IMR-90 (cell line): ENCODE data around the gene GPA33. TPM values are rescaled to one million over a fixed set of nuclear protein-coding genes. Genes with fewer than 3 reads are reported as not detected.

Experiments
- ATAC-seq: fragments of 200-7000 bp; cut with Tn5 transposase; 2 replicates; pipeline ENCODE4 v1.9.1; 2020; ENCODE audit warnings: low read depth, mild to moderate bottlenecking, moderate library complexity
- BruUV-seq: library from RNA; stranded (reverse); fragments of 400-500 nt; replicated peaks from 2 replicates; lab custom pipeline; 2021; lab: Mats Ljungman, UMichigan
- CTCF ChIA-PET: fragments of 300-600 bp; formaldehyde crosslinking; extraction: SDS; loops from one replicate; lab custom pipeline; 2021; ENCODE audit warnings: antibody characterized with exemption; lab: Yijun Ruan, JAX
- POLR2A ChIA-PET: fragments of 300-600 bp; sonication (Branson Sonifier 250); formaldehyde crosslinking; loops from one replicate; lab custom pipeline; 2022; ENCODE audit warnings: antibody characterized with exemption; ENCODE audit not compliant: unreplicated experiment; lab: Charles Lee
- DNase-seq: peaks from one replicate; pipeline ENCODE4 v3.0.0; 2013
- H2AFZ ChIP-seq: replicated peaks from 2 replicates; pipeline ENCODE3; 2013; ENCODE audit warnings: low read length, mild to moderate bottlenecking; ENCODE audit not compliant: poor library complexity
- H2AK5ac ChIP-seq: 2 replicates; pipeline ENCODE4 v1.6.1; 2013; ENCODE audit warnings: low read depth, low read length, inconsistent platforms
- H2AK9ac ChIP-seq: replicated peaks from 2 replicates; pipeline ENCODE3; 2013; ENCODE audit warnings: mild to moderate bottlenecking, low read depth, low read length, moderate library complexity; ENCODE audit not compliant: poor library complexity
- H2BK120ac ChIP-seq: 2 replicates; pipeline ENCODE4 v1.6.1; 2013; ENCODE audit warnings: low read depth, low read length, inconsistent platforms
- H2BK15ac ChIP-seq: 3 replicates; pipeline ENCODE4 v1.6.1; 2013; ENCODE audit warnings: low read depth, low read length, inconsistent platforms
- H2BK20ac ChIP-seq: 2 replicates; pipeline ENCODE4 v1.6.1; 2013; ENCODE audit warnings: low read depth, mild to moderate bottlenecking, inconsistent platforms, low read length, moderate library complexity
- H2BK5ac ChIP-seq: 2 replicates; pipeline ENCODE4 v1.6.1; 2013; ENCODE audit warnings: mild to moderate bottlenecking, low read depth, low read length, inconsistent platforms; ENCODE audit not compliant: poor library complexity, severe bottlenecking
- H3K14ac ChIP-seq: replicated peaks from 2 replicates; pipeline ENCODE4 v1.6.1; 2013; ENCODE audit warnings: low read depth, low read length, inconsistent platforms
- H3K18ac ChIP-seq: 2 replicates; pipeline ENCODE4 v1.6.1; 2013; ENCODE audit warnings: low read depth, low read length, control low read depth
- H3K23ac ChIP-seq: 2 replicates; pipeline ENCODE4 v1.6.1; 2013; ENCODE audit warnings: low read depth, low read length, inconsistent platforms
- H3K27ac ChIP-seq: 2 replicates; pipeline ENCODE4 v1.5.1; 2013; ENCODE audit warnings: mild to moderate bottlenecking, control low read depth, low read length; ENCODE audit not compliant: insufficient read depth
- H3K27me3 ChIP-seq: 2 replicates; pipeline ENCODE4 v1.6.1; 2013; ENCODE audit warnings: low read length; ENCODE audit not compliant: control insufficient read depth, insufficient read depth
- H3K36me3 ChIP-seq: 2 replicates; pipeline ENCODE4 v1.6.1; 2013; ENCODE audit warnings: low read length, mixed read lengths; ENCODE audit not compliant: control insufficient read depth, insufficient read depth
- H3K4ac ChIP-seq: 2 replicates; pipeline ENCODE4 v1.6.1; 2013; ENCODE audit warnings: low read depth, low read length, inconsistent platforms
- H3K4me1 ChIP-seq: 2 replicates; pipeline ENCODE4 v1.6.1; 2013; ENCODE audit warnings: low read length, mixed read lengths; ENCODE audit not compliant: control insufficient read depth, insufficient read depth
- H3K4me2 ChIP-seq: 2 replicates; pipeline ENCODE4 v1.6.1; 2013; ENCODE audit warnings: low read depth, mild to moderate bottlenecking, control low read depth, low read length, moderate library complexity
- H3K4me3 ChIP-seq: 2 replicates; pipeline ENCODE4 v1.5.1; 2013; ENCODE audit warnings: low read depth, mild to moderate bottlenecking, control low read depth, low read length, moderate library complexity; ENCODE audit not compliant: insufficient read depth
- H3K56ac ChIP-seq: 2 replicates; pipeline ENCODE4 v1.6.1; 2013; ENCODE audit warnings: low read length, inconsistent platforms; ENCODE audit not compliant: insufficient read depth; ENCODE audit errors: extremely low read depth
- H3K79me1 ChIP-seq, 2 experiments: 2 replicates each; pipeline ENCODE4 v1.6.1; 2013; ENCODE audit warnings: low read length in 2 of 2, inconsistent platforms in 1 of 2, low read depth in 1 of 2
- H3K9ac ChIP-seq: 2 replicates; pipeline ENCODE4 v1.6.1; 2013; ENCODE audit warnings: low read depth, low read length, control low read depth
- H3K9me1 ChIP-seq: 2 replicates; pipeline ENCODE4 v1.6.1; 2013; ENCODE audit warnings: low read length, inconsistent platforms; ENCODE audit not compliant: insufficient read depth
- H3K9me3 ChIP-seq: 2 replicates; pipeline ENCODE4 v1.6.1; 2013; ENCODE audit warnings: low read length; ENCODE audit not compliant: control insufficient read depth, insufficient read depth
- H4K20me1 ChIP-seq: 2 replicates; pipeline ENCODE4 v1.6.1; 2013; ENCODE audit warnings: low read length, inconsistent platforms; ENCODE audit not compliant: insufficient read depth
- H4K5ac ChIP-seq: 2 replicates; pipeline ENCODE4 v1.6.1; 2013; ENCODE audit warnings: mild to moderate bottlenecking, low read depth, low read length, control low read depth
- H4K8ac ChIP-seq, 2 experiments: 2 replicates each; pipeline ENCODE4 v1.6.1; 2013; ENCODE audit warnings: low read depth in 2 of 2, low read length in 2 of 2, control low read depth in 1 of 2, inconsistent platforms in 1 of 2
- H4K91ac ChIP-seq: 2 replicates; pipeline ENCODE4 v1.6.1; 2013; ENCODE audit warnings: low read depth, low read length, inconsistent platforms; ENCODE audit not compliant: insufficient read depth
- BHLHE40 ChIP-seq: fragments of 150-350 bp; IDR thresholded peaks from 2 replicates; pipeline ENCODE4 v1.6.1; 2016; ENCODE audit warnings: mild to moderate bottlenecking, low read depth, low read length
- CEBPB ChIP-seq: IDR thresholded peaks from 2 replicates; pipeline ENCODE4 v1.6.1; 2012; ENCODE audit warnings: low read depth, low read length, improper control_type of control experiment
- CHD1 ChIP-seq: IDR thresholded peaks from 2 replicates; pipeline ENCODE4 v1.6.1; 2012; ENCODE audit warnings: low read depth, low read length, improper control_type of control experiment
- ELK1 ChIP-seq: fragments of 150-350 bp; IDR thresholded peaks from 2 replicates; pipeline ENCODE4 v1.6.1; 2016; ENCODE audit warnings: low read depth, mild to moderate bottlenecking, low read length, moderate library complexity, borderline replicate concordance
- FOS ChIP-seq: fragments of 150-350 bp; IDR thresholded peaks from 2 replicates; pipeline ENCODE4 v1.6.1; 2016; ENCODE audit warnings: low read depth, low read length
- MAFK ChIP-seq: IDR thresholded peaks from 2 replicates; pipeline ENCODE4 v1.6.1; 2012; ENCODE audit warnings: low read depth, low read length, improper control_type of control experiment
- MAZ ChIP-seq: IDR thresholded peaks from 2 replicates; pipeline ENCODE4 v1.6.1; 2012; ENCODE audit warnings: low read depth, mild to moderate bottlenecking, low read length, improper control_type of control experiment, moderate library complexity, borderline replicate concordance
- MXI1 ChIP-seq: IDR thresholded peaks from 2 replicates; pipeline ENCODE4 v1.6.1; 2012; ENCODE audit warnings: low read depth, mild to moderate bottlenecking, low read length, moderate library complexity, borderline replicate concordance
- NFE2L2 ChIP-seq: fragments of 150-350 bp; IDR thresholded peaks from 2 replicates; pipeline ENCODE4 v1.6.1; 2016; ENCODE audit warnings: low read depth, mild to moderate bottlenecking, low read length
- POLR2A ChIP-seq: IDR thresholded peaks from 2 replicates; pipeline ENCODE4 v1.6.1; 2012; ENCODE audit warnings: mild to moderate bottlenecking, low read depth, low read length
- RAD21 ChIP-seq: IDR thresholded peaks from 2 replicates; pipeline ENCODE4 v1.6.1; 2012; ENCODE audit warnings: low read length, improper control_type of control experiment
- RFX5 ChIP-seq: IDR thresholded peaks from 2 replicates; pipeline ENCODE4 v1.8.0; 2012; ENCODE audit warnings: low read depth, mild to moderate bottlenecking, low read length, moderate library complexity
- SMC3 ChIP-seq: fragments of 150-350 bp; IDR thresholded peaks from 2 replicates; pipeline ENCODE4 v1.6.1; 2016; ENCODE audit warnings: low read depth, mild to moderate bottlenecking, antibody characterized with exemption, low read length, moderate library complexity
- USF2 ChIP-seq: fragments of 150-350 bp; IDR thresholded peaks from 2 replicates; pipeline ENCODE4 v1.6.1; 2017; ENCODE audit warnings: mild to moderate bottlenecking, antibody characterized with exemption, low read length, low read depth
- WGBS, 2 experiments: methylation state at CpG; one replicate each; pipeline versions ENCODE4 v1.1.5 to v1.1.7; 2013; ENCODE audit warnings: missing lambda C conversion rate in 2 of 2; ENCODE audit not compliant: insufficient read length in 1 of 2; ENCODE audit errors: extremely low coverage in 2 of 2; 5-methylcytosine and 5-hydroxymethylcytosine counted together
- dilution Hi-C: fragments of 300-500 bp; cut with HindIII; formaldehyde crosslinking; loops from one replicate; pipeline ENCODE4 v1.14.3; 2018; ENCODE audit warnings: low sequenced_read_pairs; ENCODE audit not compliant: unreplicated experiment
- in situ Hi-C: fragments of 300-500 bp; cut with MboI; formaldehyde crosslinking; loops from 3 replicates; pipeline ENCODE4 v1.14.3; 2019; ENCODE audit warnings: low sequenced_read_pairs, inconsistent platforms, mixed read lengths
- intact Hi-C: fragments of 100-400 bp; cut with micrococcal nuclease; formaldehyde crosslinking; loops from 2 replicates; pipeline ENCODE4 v1.10.0; 2022
- polyA plus RNA-seq, 3 experiments: library from polyadenylated mRNA; depleted of rRNA; stranded (reverse); fragments of >200 nt; gene quantifications; 2 replicates each; pipeline ENCODE4 v1.2.3, GENCODE V29; 2012; ENCODE audit warnings: low replicate concordance in 1 of 3
- total RNA-seq: library from RNA; depleted of rRNA; stranded (reverse); fragments of >200 nt; gene quantifications from 2 replicates; pipeline ENCODE4 v1.2.3, GENCODE V29; 2012

The GPA33 gene
- total and polyA plus RNA-seq, 2 of the 4 experiments (the other 2 are of a cell fraction), result not detected

DNA sequence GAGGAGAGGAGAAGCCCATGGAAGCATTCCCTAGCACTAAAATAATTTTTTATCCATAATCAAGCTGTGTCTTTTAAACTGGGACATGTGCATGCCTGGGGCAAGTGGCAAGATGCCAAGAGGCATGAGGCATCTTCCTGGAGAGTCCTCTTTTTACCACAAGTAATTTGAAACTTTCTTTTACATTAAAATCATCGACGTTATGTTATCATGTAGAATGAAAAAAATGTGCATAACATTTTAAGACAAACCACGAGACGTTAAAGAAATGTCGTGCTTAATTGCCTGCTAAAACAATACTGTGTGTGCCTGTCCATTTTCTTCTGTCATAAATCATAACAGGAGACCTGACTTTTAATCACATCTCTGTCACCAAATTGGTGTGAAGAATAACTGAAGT lies 5.2 kb upstream of the GPA33 start:
- Histone ChIP-seq H3K4me1 (no peaks in the 10 kb centered on the region), H3K14ac (no peak overlapping the region), H3K56ac (no peak overlapping the region), H3K4ac (no peak overlapping the region), H2AK9ac (no peak overlapping the region), H4K20me1 (no peaks in the 10 kb centered on the region), H3K27ac (no peak overlapping the region), H2AFZ (no peak overlapping the region), H3K27me3 (no peaks in the 10 kb centered on the region), H2BK120ac (no peak overlapping the region), H3K4me2 (peak overlapping the region; percentile 31; the same call in 1 of the 2 replicates), H4K5ac (no peak overlapping the region), H3K36me3 (no peaks in the 10 kb centered on the region), H3K79me1 (no peaks in the 10 kb centered on the region), H4K8ac (no peak overlapping the region), H2AK5ac (no peak overlapping the region), H2BK20ac (no peak overlapping the region), H3K4me3 (no peak overlapping the region), H3K18ac (no peak overlapping the region), H3K9ac (no peak overlapping the region), H3K9me1 (no peaks in the 10 kb centered on the region), H2BK5ac (no peak overlapping the region), H3K23ac (no peak overlapping the region), H3K9me3 (no peaks in the 10 kb centered on the region), H4K91ac (no peak overlapping the region), H2BK15ac (no peak overlapping the region)
- in situ Hi-C loops, result no loop called here
- dilution Hi-C loops, result no loop called here
- ATAC-seq (peak; percentile 40; the same call in 1 of the 2 replicates), DNase-seq (peak; percentile 61)
- POLR2A ChIA-PET, result no interaction called here
- no CpG with 5 or more reads among the region's 5 CpGs for WGBS, 2 experiments
- no TSS peak for BruUV-seq
- CTCF ChIA-PET, result interaction anchor here (0.7 kb wide), 1 partner anchor 167 kb away, joined by 3 read pairs; no protein-coding TSS in a partner anchor
- no peak for TF ChIP-seq ELK1
- no peak for TF ChIP-seq MXI1
- no peak for TF ChIP-seq SMC3
- no peak for TF ChIP-seq FOS
- TF ChIP-seq RFX5, result no peak
- TF ChIP-seq MAFK, result no peak
- no peak for TF ChIP-seq RAD21
- TF ChIP-seq POLR2A, result no peak
- no peak for TF ChIP-seq MAZ
- no peak for TF ChIP-seq USF2
- TF ChIP-seq CHD1, result no peak
- no peak for TF ChIP-seq CEBPB
- no peak for TF ChIP-seq NFE2L2
- no peak for TF ChIP-seq BHLHE40
- intact Hi-C loops, result no loop called here
